ENCODE measurements around the gene MAP1LC3B. TPM values are rescaled to one million over a fixed set of nuclear protein-coding genes. Genes with fewer than 3 reads are reported as not detected.

Gene MAP1LC3B
- total RNA-seq, 5 donors from 2014 or later (not counting 1 experiment from before 2014, with no cell fraction given), result 51.3 to 90.4 (median 53.3) TPM

- 95% methylated on average over 9 of the region's 14 CpGs for WGBS (ENCODE audit: insufficient coverage)
- CTCF ChIA-PET, result no interaction called here
- DNase-seq (no peak), ATAC-seq (replicated peaks in 1 of 4) (no peak)
- Histone ChIP-seq H3K36me3 (ENCODE audit: control insufficient read depth in 2 of 2, extremely low read depth in 1 of 2, insufficient read depth in 1 of 2, low read length in 1 of 2) (peaks cover 0 to 5% of the 10 kb centered on the region in 2 donors), H3K4me1 (ENCODE audit: control insufficient read depth in 1 of 2, extremely low read depth in 1 of 2, insufficient read depth in 2 of 2, low read length in 2 of 2) (peaks cover 0 to 10% of the 10 kb centered on the region in 2 experiments), H3K27ac (ENCODE audit: low read length) (no peak overlapping the region), H3K4me3 (ENCODE audit: control insufficient read depth in 1 of 2, extremely low read depth in 1 of 2, low read length in 1 of 2) (no peak overlapping the region), H3K9me3 (no peaks in the 10 kb centered on the region), H3K27me3 (replicated peaks in 1 of 2; ENCODE audit: control insufficient read depth in 2 of 2, extremely low read depth in 1 of 2, insufficient read depth in 2 of 2, low read length in 1 of 2) (no peaks in the 10 kb centered on the region)
- peaks cover 19% of the 10 kb centered on the region for H3K36me3 Mint-ChIP-seq
- no peak overlapping the region for H3K27ac Mint-ChIP-seq
- peaks cover 55 to 59% (median 55%) of the 10 kb centered on the region in 3 donors for H3K4me1 Mint-ChIP-seq
- no peaks in the 10 kb centered on the region for H3K9me3 Mint-ChIP-seq
- no peak overlapping the region for H3K4me3 Mint-ChIP-seq
- H3K27me3 Mint-ChIP-seq, result no peaks in the 10 kb centered on the region
- POLR2A ChIA-PET, result no interaction called here
These were observed 22.9 kb upstream of the MAP1LC3B start for GRCh38 chr16:87369117-87369765.

GRCh38 chr16:87369796-87370719 is 22.1 kb upstream of the MAP1LC3B start:
- no peaks in the 10 kb centered on the region for H3K9me3 ChIP-seq
- H3K4me3 Mint-ChIP-seq, result no peak overlapping the region
- peaks cover 0 to 5% of the 10 kb centered on the region in 2 donors for H3K36me3 ChIP-seq (ENCODE audit: control insufficient read depth in 2 of 2, extremely low read depth in 1 of 2, insufficient read depth in 1 of 2, low read length in 1 of 2)
- WGBS (ENCODE audit: insufficient coverage), result 76% methylated on average over 6 of the region's 16 CpGs
- no peak overlapping the region for H3K27ac ChIP-seq (ENCODE audit: low read length)
- peaks cover 51 to 55% (median 54%) of the 10 kb centered on the region in 3 donors for H3K4me1 Mint-ChIP-seq
- H3K4me3 ChIP-seq (ENCODE audit: control insufficient read depth in 1 of 2, extremely low read depth in 1 of 2, low read length in 1 of 2), result no peak overlapping the region
- H3K4me1 ChIP-seq (ENCODE audit: control insufficient read depth in 1 of 2, extremely low read depth in 1 of 2, insufficient read depth in 2 of 2, low read length in 2 of 2), result peaks cover 0 to 7% of the 10 kb centered on the region in 2 experiments
- POLR2A ChIA-PET, result no interaction called here
- no peaks in the 10 kb centered on the region for H3K27me3 Mint-ChIP-seq
- DNase-seq, result no peak
- peaks cover 21% of the 10 kb centered on the region for H3K36me3 Mint-ChIP-seq
- H3K9me3 Mint-ChIP-seq, result no peaks in the 10 kb centered on the region
- ATAC-seq (replicated peaks in 1 of 4), result no peak
- no peaks in the 10 kb centered on the region for H3K27me3 ChIP-seq (replicated peaks in 1 of 2; ENCODE audit: control insufficient read depth in 2 of 2, extremely low read depth in 1 of 2, insufficient read depth in 2 of 2, low read length in 1 of 2)
- no peak overlapping the region for H3K27ac Mint-ChIP-seq
- CTCF ChIA-PET, result interaction anchor here in 1 of 2 donors (0.5 kb wide), 1 partner anchor 77 kb away, joined by 3 read pairs; no protein-coding TSS in a partner anchor

- no peak overlapping the region for H3K27ac ChIP-seq (ENCODE audit: low read length)
- Mint-ChIP-seq H3K9me3 (no peaks in the 10 kb centered on the region), H3K27me3 (no peaks in the 10 kb centered on the region), H3K36me3 (peaks cover 19% of the 10 kb centered on the region), H3K4me3 (no peak overlapping the region), H3K4me1 (peaks cover 51 to 55% (median 55%) of the 10 kb centered on the region in 3 donors), H3K27ac (no peak overlapping the region)
- WGBS (ENCODE audit: insufficient coverage), result 93% methylated on average over 17 of the region's 20 CpGs
- H3K27me3 ChIP-seq (replicated peaks in 1 of 2; ENCODE audit: control insufficient read depth in 2 of 2, extremely low read depth in 1 of 2, insufficient read depth in 2 of 2, low read length in 1 of 2), result no peaks in the 10 kb centered on the region
- ATAC-seq (replicated peaks in 1 of 4) (no peak), DNase-seq (no peak)
- H3K36me3 ChIP-seq (ENCODE audit: control insufficient read depth in 2 of 2, extremely low read depth in 1 of 2, insufficient read depth in 1 of 2, low read length in 1 of 2), result peaks cover 0 to 2% of the 10 kb centered on the region in 2 donors
- CTCF ChIA-PET, result no interaction called here
- H3K4me1 ChIP-seq (ENCODE audit: control insufficient read depth in 1 of 2, extremely low read depth in 1 of 2, insufficient read depth in 2 of 2, low read length in 2 of 2), result peaks cover 0 to 13% of the 10 kb centered on the region in 2 experiments
- POLR2A ChIA-PET, result no interaction called here
- H3K4me3 ChIP-seq (ENCODE audit: control insufficient read depth in 1 of 2, extremely low read depth in 1 of 2, low read length in 1 of 2), result no peak overlapping the region
- no peaks in the 10 kb centered on the region for H3K9me3 ChIP-seq
These were observed 20.8 kb upstream of the MAP1LC3B start for GRCh38 chr16:87371261-87371866.

GRCh38 chr16:87372305-87372704 is 19.8 kb upstream of the MAP1LC3B start:
- POLR2A ChIA-PET, result no interaction called here
- no peak overlapping the region for H3K4me3 ChIP-seq (ENCODE audit: control insufficient read depth in 1 of 2, extremely low read depth in 1 of 2, low read length in 1 of 2)
- H3K4me1 Mint-ChIP-seq, result peaks cover 56 to 61% (median 57%) of the 10 kb centered on the region in 3 donors

GRCh38 chr16:87374313-87374712 is 17.8 kb upstream of the MAP1LC3B start:
- Histone ChIP-seq H3K27me3 (replicated peaks in 1 of 2; ENCODE audit: control insufficient read depth in 2 of 2, extremely low read depth in 1 of 2, insufficient read depth in 2 of 2, low read length in 1 of 2) (no peaks in the 10 kb centered on the region), H3K27ac (ENCODE audit: low read length) (no peak overlapping the region), H3K4me3 (ENCODE audit: control insufficient read depth in 1 of 2, extremely low read depth in 1 of 2, low read length in 1 of 2) (no peak overlapping the region), H3K36me3 (ENCODE audit: control insufficient read depth in 2 of 2, extremely low read depth in 1 of 2, insufficient read depth in 1 of 2, low read length in 1 of 2) (peaks cover 0 to under 1% of the 10 kb centered on the region in 2 donors), H3K9me3 (no peaks in the 10 kb centered on the region), H3K4me1 (ENCODE audit: control insufficient read depth in 1 of 2, extremely low read depth in 1 of 2, insufficient read depth in 2 of 2, low read length in 2 of 2) (peaks cover 0 to 16% of the 10 kb centered on the region in 2 experiments)
- Mint-ChIP-seq H3K36me3 (peaks cover 19% of the 10 kb centered on the region), H3K9me3 (no peaks in the 10 kb centered on the region), H3K27me3 (no peaks in the 10 kb centered on the region), H3K4me1 (peaks cover 40 to 50% (median 46%) of the 10 kb centered on the region in 3 donors), H3K27ac (no peak overlapping the region), H3K4me3 (no peak overlapping the region)
- POLR2A ChIA-PET, result no interaction called here
- no peak for ATAC-seq (replicated peaks in 1 of 4)
- 96% methylated on average over 6 of the region's 13 CpGs for WGBS (ENCODE audit: insufficient coverage)
- DNase-seq, result no peak
- CTCF ChIA-PET, result no interaction called here

More at GRCh38 chr16:87372305-87372704, 19.8 kb upstream of the MAP1LC3B start:
- peaks cover 15% of the 10 kb centered on the region for H3K36me3 Mint-ChIP-seq
- peaks cover 0 to 2% of the 10 kb centered on the region in 2 donors for H3K36me3 ChIP-seq (ENCODE audit: control insufficient read depth in 2 of 2, extremely low read depth in 1 of 2, insufficient read depth in 1 of 2, low read length in 1 of 2)
- ATAC-seq (replicated peaks in 1 of 4) (no peak), DNase-seq (no peak)
- no peaks in the 10 kb centered on the region for H3K9me3 ChIP-seq
- no peaks in the 10 kb centered on the region for H3K9me3 Mint-ChIP-seq
- H3K27me3 ChIP-seq (replicated peaks in 1 of 2; ENCODE audit: control insufficient read depth in 2 of 2, extremely low read depth in 1 of 2, insufficient read depth in 2 of 2, low read length in 1 of 2), result no peaks in the 10 kb centered on the region
- H3K27ac ChIP-seq (ENCODE audit: low read length), result no peak overlapping the region
- H3K4me3 Mint-ChIP-seq, result no peak overlapping the region
- H3K27me3 Mint-ChIP-seq, result no peaks in the 10 kb centered on the region
- H3K4me1 ChIP-seq (ENCODE audit: control insufficient read depth in 1 of 2, extremely low read depth in 1 of 2, insufficient read depth in 2 of 2, low read length in 2 of 2), result peaks cover 0 to 13% of the 10 kb centered on the region in 2 experiments
- CTCF ChIA-PET, result no interaction called here
- H3K27ac Mint-ChIP-seq, result no peak overlapping the region
- 100% methylated on average over 1 of the region's 4 CpGs for WGBS (ENCODE audit: insufficient coverage)

GRCh38 chr16:87375426-87376135 is 16.6 kb upstream of the MAP1LC3B start:
- Mint-ChIP-seq H3K4me3 (no peak overlapping the region), H3K9me3 (no peaks in the 10 kb centered on the region), H3K27ac (no peak overlapping the region), H3K36me3 (peaks cover 19% of the 10 kb centered on the region), H3K4me1 (peaks cover 34 to 55% (median 50%) of the 10 kb centered on the region in 3 donors), H3K27me3 (no peaks in the 10 kb centered on the region)
- H3K9me3 ChIP-seq, result no peaks in the 10 kb centered on the region
- 89% methylated on average over 3 of the region's 9 CpGs for WGBS (ENCODE audit: insufficient coverage)
- no peaks in the 10 kb centered on the region for H3K36me3 ChIP-seq (ENCODE audit: control insufficient read depth in 2 of 2, extremely low read depth in 1 of 2, insufficient read depth in 1 of 2, low read length in 1 of 2)
- ATAC-seq (replicated peaks in 1 of 4) (no peak), DNase-seq (no peak)
- POLR2A ChIA-PET, result no interaction called here
- H3K4me3 ChIP-seq (ENCODE audit: control insufficient read depth in 1 of 2, extremely low read depth in 1 of 2, low read length in 1 of 2), result no peak overlapping the region
- peaks cover 0 to 26% of the 10 kb centered on the region in 2 experiments for H3K4me1 ChIP-seq (ENCODE audit: control insufficient read depth in 1 of 2, extremely low read depth in 1 of 2, insufficient read depth in 2 of 2, low read length in 2 of 2)
- CTCF ChIA-PET, result interaction anchor here in 1 of 2 donors (0.5 kb wide), 1 partner anchor 56 kb away, joined by 4 read pairs; no protein-coding TSS in a partner anchor
- H3K27ac ChIP-seq (ENCODE audit: low read length), result no peak overlapping the region
- no peaks in the 10 kb centered on the region for H3K27me3 ChIP-seq (replicated peaks in 1 of 2; ENCODE audit: control insufficient read depth in 2 of 2, extremely low read depth in 1 of 2, insufficient read depth in 2 of 2, low read length in 1 of 2)

All from T-cell (primary cell).